Fibroblast of skin of scalp (primary cell): ENCODE measurements around the gene MEGF11. TPM values are rescaled to one million over a fixed set of nuclear protein-coding genes. Genes with fewer than 3 reads are reported as not detected.

Experiments used
- DNase-seq: peaks from one replicate; pipeline ENCODE4 v3.0.0-alpha.2; 2013
- polyA plus RNA-seq, 2 experiments: library from polyadenylated mRNA; unstranded; fragments of 120-200 nt; gene quantifications; one replicate each; pipeline ENCODE4 v1.2.1, GENCODE V29; 2013; ENCODE audit not compliant: insufficient read length in 2 of 2

The MEGF11 gene
- polyA plus RNA-seq (2013, experiment 1 of 2; ENCODE audit: insufficient read length): 0.12 TPM
- 0.16 TPM for polyA plus RNA-seq (2013, experiment 2 of 2; ENCODE audit: insufficient read length)

DNA sequence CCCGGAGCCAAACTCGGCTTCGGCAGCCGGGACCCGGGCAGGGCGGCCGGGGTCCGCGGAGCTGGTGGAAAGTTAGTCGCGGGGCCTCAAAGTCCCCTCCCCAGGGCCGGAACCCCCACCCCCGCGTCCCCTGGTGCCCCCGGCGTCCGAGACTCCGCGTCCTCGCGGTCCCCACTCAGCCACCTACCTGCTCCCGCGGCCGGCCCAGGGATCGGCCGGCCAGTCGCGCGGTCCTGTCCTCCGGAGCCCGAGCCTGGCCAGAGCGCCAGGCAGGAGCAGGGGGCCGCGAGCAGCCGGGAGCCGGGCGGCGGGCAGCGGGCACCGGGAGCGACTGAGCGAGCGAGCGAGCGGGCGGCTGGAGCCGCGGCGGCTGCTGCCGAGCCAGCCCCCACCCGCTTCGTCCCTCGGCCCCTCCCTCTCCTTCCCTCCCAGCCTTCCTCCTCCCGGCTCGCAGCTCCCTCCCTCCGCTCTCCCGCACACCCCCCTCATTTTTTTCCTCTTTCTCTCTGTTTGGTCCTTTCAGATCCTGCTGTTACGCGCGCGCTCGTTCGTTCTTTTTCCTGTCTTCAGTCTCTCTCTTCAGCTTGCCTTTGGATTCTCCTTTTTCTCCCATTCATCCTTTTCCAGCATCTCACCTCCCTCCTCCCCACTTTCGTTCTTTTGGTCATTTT is at the start of gene MEGF11:
Gene MEGF11 (minus strand): TSS at position 333 of the 671 bp plus-strand sequence. CDS start 125,347 bp downstream, outside the sequence.
- DNase-seq: peak; percentile 33

- no peak for DNase-seq
Observed at GRCh38 chr15:66302489-66303278, 49.1 kb upstream of the MEGF11 start.

- no peak for DNase-seq
Observed at GRCh38 chr15:66298803-66299251, 45.3 kb upstream of the MEGF11 start.

DNA sequence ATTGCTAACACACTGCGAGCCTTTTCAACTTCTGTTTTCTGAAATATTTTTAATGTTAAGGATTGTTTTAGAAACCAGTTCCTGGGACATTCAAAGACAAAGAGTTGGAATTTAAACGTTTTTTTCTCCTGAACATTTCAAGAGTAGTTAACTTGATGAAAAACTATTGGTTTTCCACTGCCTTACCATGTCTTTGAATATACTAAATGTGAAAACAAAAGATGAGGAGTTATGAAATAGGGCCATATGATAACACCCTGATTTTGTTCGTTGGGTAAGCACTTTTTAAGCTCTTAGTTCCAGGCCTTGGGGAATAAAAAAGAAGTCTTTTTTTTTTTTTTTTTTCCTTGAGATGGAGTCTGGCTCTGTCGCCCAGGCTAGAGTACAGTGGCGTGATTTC is 42.6 kb upstream of the MEGF11 start:
- no peak for DNase-seq

- DNase-seq: peak; percentile 27
Observed at GRCh38 chr15:66294932-66295235, 41.3 kb upstream of the MEGF11 start.

DNA sequence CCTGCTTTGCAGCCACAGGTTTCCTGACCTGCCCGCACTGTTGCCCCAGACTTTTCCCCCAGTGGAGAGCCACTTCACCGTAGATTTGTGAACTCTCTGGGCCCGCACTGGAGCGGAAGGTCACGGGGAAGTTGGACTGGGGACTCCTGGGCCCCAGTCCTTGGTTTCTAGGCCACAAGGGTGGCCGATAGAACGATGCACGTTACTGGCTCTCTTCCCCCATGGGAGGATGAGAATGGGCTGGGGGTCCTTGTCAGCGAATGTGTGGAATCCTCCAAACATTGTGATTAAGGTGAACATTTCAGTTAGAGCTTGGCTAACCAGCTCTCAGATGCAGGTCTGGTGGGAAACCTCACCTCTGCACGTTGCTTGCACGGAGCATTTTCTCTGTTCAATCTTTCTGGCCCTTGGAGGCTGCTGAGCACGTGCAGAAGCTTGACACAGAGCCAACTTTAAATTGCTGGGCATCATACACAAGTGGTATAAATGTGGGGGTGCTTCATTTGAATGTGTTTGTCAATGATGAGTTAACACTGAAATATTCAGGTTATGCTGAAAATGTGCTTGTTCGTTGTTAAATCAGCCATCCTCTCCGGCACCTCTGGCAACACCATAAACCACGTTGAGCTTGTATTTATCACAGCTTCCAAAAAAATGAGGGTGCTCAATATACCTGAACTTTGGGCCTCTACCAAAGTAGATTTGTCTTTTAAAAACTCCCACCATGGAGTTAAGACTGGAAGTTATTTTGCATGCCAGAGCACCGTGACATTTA is 40.8 kb upstream of the MEGF11 start:
- DNase-seq: peak; percentile 83

DNA sequence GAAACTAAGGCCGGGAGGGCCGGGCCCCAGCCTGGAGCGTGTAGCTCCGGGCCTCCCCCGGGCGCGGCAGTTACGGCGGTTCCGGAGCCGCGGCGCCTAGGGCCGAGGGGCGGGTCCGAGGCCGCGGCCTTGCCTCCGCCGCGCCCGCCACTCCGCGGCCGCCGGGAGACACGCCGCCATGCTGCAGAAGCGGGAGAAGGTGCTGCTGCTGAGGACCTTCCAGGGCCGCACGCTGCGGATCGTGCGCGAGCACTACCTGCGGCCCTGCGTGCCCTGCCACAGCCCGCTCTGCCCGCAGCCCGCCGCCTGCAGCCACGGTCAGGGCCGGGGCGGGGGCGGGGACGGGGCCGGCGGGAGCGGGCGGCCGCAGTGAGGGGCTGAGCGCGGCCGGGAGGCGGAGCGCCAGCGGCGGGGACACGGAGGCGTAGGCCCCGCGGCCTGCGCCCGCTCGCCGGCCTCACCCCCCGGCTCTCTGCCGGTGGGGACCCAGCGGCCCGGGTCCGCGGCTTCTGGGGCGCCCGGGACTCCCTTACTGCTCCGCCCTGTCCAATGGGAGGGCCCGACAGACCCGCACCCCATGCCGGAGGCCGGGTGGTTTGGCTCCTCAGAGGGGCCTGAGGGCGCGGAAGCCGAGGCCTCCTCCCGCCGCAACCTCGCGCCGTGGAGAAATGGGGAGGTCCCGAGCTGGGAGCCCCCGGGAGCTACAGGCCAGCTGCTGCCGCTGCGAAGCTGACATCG is 40.0 kb upstream of the MEGF11 start, which contains the start of gene DIS3L:
Gene DIS3L (plus strand): TSS at position 150 of the 738 bp plus-strand sequence. CDS start 29 bp downstream, at position 179.
- peak; percentile 50 for DNase-seq

DNA sequence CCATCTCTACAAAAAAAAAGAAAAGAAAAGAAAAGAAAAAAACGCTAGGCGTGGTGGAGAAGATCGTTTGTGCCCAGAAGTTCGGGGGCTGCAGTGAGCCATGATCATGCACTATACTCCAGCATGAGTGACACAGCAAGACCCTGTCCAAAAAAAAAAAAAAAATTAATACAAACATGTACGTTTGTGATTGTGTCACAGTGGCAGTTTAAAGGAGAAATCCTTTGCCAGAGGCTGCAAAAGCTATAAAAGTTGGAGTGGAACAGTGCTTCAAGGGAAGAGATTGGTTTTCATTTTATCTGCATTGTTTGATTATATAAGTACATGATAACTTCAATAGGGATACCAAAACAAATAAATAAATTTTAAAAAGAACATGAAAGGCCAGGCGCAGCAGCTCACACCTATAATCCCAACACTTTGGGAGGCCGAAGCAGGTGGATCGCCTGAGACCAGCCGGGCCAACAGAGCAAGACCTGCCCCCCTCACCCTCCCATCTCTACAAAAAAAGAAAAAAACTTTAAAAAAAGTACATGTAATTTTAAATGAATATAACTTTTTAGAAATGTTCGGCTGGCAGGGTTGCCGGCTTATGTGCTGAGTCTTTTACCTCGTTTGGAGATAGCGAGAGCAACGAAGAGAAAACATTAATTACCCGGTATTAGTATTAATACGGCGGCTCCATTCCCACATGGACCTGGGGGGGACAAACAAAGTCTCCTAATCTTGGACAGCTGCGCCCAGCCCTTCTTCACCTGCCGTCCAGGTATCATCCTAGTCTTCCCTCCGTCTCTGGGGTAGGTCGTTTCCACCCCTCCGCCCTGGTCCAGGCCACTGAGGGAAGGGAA is 39.2 kb upstream of the MEGF11 start:
- DNase-seq: no peak

DNA sequence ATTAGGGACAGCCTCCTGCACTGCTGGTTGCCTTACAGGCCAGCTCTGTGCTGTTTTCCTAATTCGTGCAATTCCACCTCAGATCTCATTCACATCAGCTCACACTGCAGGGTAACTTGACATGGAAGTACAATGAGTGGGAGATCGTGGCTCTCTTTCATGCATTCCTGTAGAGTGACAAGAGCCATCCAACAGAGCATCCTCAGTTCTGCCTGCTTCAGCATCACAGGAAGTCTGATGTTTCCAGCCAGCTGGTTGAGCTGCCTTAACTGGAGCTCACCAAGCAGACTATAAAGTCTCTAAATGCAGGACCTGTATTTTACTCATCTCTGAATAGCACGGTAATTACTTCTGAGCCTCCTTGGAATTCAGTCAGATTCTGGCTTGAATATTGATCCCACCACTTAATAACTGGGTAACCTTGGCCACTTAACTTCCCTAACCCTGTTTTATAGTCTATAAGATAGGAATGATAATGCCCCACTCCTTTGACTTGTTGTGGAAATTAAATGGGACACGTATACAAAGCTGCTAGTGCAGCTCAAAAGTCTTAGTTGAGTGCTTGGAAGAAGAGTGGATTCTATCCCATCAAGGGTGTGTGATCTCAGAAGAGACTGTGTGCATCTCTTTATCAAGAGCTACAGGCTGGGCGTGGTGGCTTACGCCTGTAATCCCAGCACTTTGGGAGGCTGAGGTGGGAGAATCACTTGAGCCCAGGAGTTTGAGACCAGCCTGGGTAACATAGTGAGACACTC is 38.4 kb upstream of the MEGF11 start:
- DNase-seq: peak; percentile 20

DNA sequence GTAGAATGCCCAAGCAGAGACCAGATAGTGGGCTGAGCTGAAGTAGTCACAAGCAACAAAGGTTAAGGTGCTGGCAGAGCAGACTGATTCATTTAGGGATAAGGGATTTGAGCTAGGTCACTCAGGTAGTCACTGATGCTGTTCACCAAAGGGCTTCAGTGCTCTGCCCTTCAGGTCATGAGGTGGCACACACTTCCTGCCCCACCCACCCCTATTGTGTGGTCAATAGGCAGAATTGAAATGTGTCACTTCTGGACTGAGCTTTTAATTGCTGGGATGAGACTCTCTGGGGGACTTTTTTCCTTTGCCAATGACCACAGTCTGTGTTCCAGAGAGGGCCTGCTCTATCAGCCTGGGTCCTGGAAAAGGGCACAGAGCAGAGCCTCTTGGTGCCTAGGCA is 37.0 kb upstream of the MEGF11 start:
- DNase-seq: no peak

DNA sequence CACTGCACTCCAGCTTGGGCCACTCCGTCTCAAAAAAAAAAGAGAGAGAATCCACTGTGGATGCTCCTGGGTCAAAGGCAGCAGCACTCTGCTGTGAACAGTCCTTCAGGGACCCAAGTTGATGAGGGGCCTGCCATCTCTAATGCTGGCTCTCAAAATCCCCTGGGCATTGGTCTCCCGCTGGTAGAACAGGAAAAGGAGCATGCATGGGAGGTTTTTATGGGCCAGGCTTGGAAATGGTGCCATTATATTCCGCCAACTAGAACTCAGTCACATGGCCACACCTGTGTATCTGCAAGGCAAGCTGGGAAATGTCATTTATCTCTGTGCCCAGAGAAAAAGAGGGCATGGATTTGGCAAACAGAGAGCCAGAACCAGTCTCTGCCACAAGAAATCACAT is 36.5 kb upstream of the MEGF11 start:
- no peak for DNase-seq

DNA sequence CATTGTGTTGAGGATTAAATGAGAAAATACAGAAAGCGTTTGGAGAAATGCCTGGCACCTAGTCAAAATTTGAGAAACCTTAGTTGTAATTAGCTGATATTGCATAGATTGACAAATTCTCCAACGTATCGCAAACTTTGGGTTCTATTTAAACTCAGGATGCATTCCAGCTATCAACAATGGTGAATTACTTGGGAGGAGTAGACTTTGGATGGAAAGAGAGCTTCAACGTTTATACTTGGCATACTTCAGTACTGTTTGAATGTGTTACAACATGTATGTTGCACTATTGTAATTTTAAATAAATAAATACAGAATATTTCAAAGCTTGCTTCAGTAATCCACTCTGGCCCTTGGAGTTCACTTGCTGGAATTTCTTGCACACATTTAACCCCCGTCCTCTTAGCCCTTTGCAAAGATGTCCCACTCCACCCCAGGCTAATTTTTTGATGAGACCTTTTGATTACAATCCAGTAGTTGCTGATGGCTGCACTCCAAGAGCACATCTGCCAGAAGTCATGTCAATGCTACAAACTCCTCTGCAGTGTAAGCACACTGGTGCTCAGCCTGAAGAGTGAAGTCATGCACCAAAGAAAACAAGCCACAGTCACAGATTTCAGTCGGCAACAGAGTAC is 35.1 kb upstream of the MEGF11 start:
- DNase-seq: no peak

GRCh38 chr15:66288093-66288492 is 34.5 kb upstream of the MEGF11 start:
- DNase-seq: no peak

DNA sequence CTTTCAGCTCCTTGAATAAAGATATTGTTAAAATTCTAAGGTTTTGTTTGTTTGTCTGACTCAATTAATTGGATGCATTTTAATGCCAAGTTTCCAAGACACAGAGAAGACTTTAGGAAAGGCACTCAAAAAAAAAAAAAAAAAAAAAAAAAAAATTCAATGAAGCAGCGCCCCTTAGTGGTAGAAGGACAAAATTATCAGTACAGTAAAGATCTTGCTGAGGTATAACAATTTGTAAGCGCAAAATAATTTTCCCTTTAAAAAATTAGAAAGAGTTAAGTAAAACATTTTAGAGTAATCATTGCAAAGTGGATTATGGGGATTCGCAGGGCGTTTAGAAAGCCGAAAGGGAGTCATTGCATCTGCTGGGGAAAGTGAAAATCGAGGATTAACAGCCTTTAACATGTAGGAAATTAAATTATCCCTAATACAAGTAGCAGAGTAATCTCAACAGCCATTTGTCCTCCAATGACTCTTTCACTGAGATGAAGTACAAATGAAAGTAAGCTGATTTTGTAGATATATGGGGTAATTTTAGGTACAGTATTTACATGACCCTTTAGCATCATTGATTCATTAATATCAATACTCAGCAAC is 34.0 kb upstream of the MEGF11 start:
- peak; percentile 39 for DNase-seq

- DNase-seq: no peak
Observed at GRCh38 chr15:66285533-66286280, 32.2 kb upstream of the MEGF11 start.

DNA sequence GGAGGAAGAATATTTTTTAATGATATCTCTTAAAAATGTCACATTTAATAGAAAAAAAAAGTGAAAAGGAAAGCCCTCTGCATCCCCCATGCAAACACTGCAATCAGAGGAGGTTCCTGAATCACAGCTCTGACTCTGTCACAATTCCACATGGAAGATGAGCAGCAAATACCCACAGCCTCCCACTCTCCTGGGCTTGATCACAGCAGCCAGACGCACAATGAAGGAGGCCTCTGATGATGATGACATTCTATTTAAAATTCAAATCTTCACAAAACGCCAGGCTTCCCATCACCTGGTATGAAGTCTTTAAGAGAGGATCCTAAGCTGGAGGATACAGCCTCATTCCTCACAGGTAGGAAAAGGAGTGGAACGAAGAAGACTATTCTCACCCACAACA is 30.7 kb upstream of the MEGF11 start:
- no peak for DNase-seq

- DNase-seq: no peak
Observed at GRCh38 chr15:66278671-66279070, 25.1 kb upstream of the MEGF11 start.

DNA sequence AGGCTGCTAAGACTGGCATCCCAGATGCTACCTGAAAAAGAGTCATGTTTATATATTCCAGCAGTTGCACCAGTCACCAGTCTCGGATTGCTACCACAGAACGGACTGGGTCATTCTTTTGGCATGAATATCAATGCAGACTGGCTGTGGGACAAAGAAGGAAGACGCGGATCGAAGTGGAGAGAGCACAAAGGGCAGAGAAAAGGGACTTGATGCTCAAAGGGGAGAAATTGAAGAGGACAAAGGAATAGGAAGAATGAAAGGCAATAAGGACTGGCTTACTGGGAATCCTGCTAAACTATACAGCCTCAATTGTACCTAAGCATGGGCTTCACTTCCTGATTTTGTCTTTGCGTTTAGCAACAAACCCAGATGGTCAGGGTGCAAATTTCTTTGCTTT is 24.5 kb upstream of the MEGF11 start:
- DNase-seq: no peak

DNA sequence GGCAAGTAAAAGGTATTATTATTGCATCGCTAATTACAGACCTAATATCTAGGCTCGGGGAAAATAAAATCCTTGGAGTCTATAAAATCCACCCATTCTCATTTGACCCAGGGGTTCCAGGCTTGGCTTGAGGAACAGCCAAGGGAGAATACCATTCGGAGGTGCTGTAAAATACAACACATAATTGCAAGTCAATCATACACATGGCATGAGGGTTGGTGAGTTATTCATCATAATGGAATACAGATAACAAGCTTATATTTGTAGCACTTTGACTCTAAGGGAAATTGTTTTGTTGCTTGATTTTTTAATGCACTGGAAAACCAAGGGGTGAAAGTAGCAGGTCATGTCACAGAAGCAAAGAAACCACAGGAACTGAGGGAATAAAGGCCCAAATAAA is 23.0 kb upstream of the MEGF11 start:
- DNase-seq: no peak
